Endothelial cell of umbilical vein (primary cell): ENCODE measurements around the gene BICRA. TPM values are rescaled to one million over a fixed set of nuclear protein-coding genes. Genes with fewer than 3 reads are reported as not detected.
"Not testable (repeated sequence)": the region's sequence is repeated elsewhere in the genome, so short reads cannot be mapped to it uniquely, and the experiment has no call there.

Experiments used
- BruUV-seq: library from RNA; stranded (reverse); fragments of 400-500 nt; replicated peaks from 2 replicates; lab custom pipeline; 2021; lab: Mats Ljungman, UMichigan
- CTCF ChIA-PET: fragments of 300-600, 350-600 bp; sonication (Branson Sonifier 250); formaldehyde crosslinking; loops from one replicate; lab custom pipeline; 2021; ENCODE audit warnings: antibody characterized with exemption, inconsistent platforms; lab: Charles Lee
- POLR2A ChIA-PET: fragments of 300-600, 350-600 bp; sonication (Branson Sonifier 250); formaldehyde crosslinking; loops from one replicate; lab custom pipeline; 2021; ENCODE audit warnings: antibody characterized with exemption, inconsistent platforms; lab: Charles Lee
- DNase-seq: peaks from one replicate; pipeline ENCODE4 v3.0.0-alpha.2; 2011; ENCODE audit warnings: low read depth, low spot score
- FAIRE-seq: peaks from 2 replicates; lab custom pipeline; 2011; peaks lifted over from hg19 to GRCh38; lab: Jason Lieb, UNC
- H2AFZ ChIP-seq: 2 replicates; pipeline ENCODE4 v1.6.0; 2012; ENCODE audit warnings: low read depth, low read length, control low read depth, inconsistent platforms
- H3K27ac ChIP-seq: 2 replicates; pipeline ENCODE4 v1.5.1; 2011; ENCODE audit warnings: low read depth, mild to moderate bottlenecking, control low read depth, low read length, moderate library complexity; ENCODE audit not compliant: insufficient read depth
- H3K27me3 ChIP-seq, 2 experiments: 2 replicates each; pipeline versions ENCODE4 v1.6.0 to v1.6.1; 2011; ENCODE audit warnings: low read length in 2 of 2, mixed read lengths in 1 of 2; ENCODE audit not compliant: control insufficient read depth in 2 of 2, insufficient read depth in 2 of 2
- H3K36me3 ChIP-seq, 2 experiments: 2 replicates in 1 of 2; 3 replicates in 1 of 2; pipeline ENCODE4 v1.5.1; 2011; ENCODE audit warnings: low read length in 2 of 2, mild to moderate bottlenecking in 1 of 2, moderate library complexity in 1 of 2; ENCODE audit not compliant: control insufficient read depth in 2 of 2, insufficient read depth in 2 of 2; ENCODE audit errors: extremely low read depth in 1 of 2
- H3K4me1 ChIP-seq: 3 replicates; pipeline ENCODE4 v1.5.1; 2011; ENCODE audit warnings: mild to moderate bottlenecking, low read length; ENCODE audit not compliant: control insufficient read depth, insufficient read depth; ENCODE audit errors: extremely low read depth
- H3K4me2 ChIP-seq: 2 replicates; pipeline ENCODE4 v1.6.1; 2011; ENCODE audit warnings: low read length, control low read depth, mixed read lengths; ENCODE audit not compliant: insufficient read depth
- H3K4me3 ChIP-seq, 3 experiments: fragments of 200-600 bp in 1 of 3; sonication (generic), shearing (Covaris generic) in 1 of 3; replicated peaks in 1 of 3; 2 replicates each; pipeline ENCODE4 v1.5.1; 2011 to 2016; ENCODE audit warnings: control low read depth in 3 of 3, low read length in 3 of 3, mild to moderate bottlenecking in 2 of 3, inconsistent platforms in 1 of 3, low read depth in 1 of 3, moderate library complexity in 1 of 3; ENCODE audit not compliant: insufficient read depth in 1 of 3
- H3K79me2 ChIP-seq: 2 replicates; pipeline ENCODE4 v1.6.0; 2012; ENCODE audit warnings: low read length, inconsistent platforms; ENCODE audit not compliant: control insufficient read depth, insufficient read depth
- H3K9ac ChIP-seq: replicated peaks from 2 replicates; pipeline ENCODE3; 2011; ENCODE audit warnings: low read length, control low read depth; ENCODE audit not compliant: insufficient read depth; ENCODE audit errors: extremely low read depth
- H3K9me1 ChIP-seq: replicated peaks from 3 replicates; pipeline ENCODE4 v1.6.0; 2011; ENCODE audit warnings: mild to moderate bottlenecking, low read length; ENCODE audit not compliant: control insufficient read depth, insufficient read depth; ENCODE audit errors: extremely low read depth
- H3K9me3 ChIP-seq: replicated peaks from 2 replicates; pipeline ENCODE4 v1.5.1; 2012; ENCODE audit warnings: low read length, inconsistent platforms; ENCODE audit not compliant: control insufficient read depth, insufficient read depth
- H4K20me1 ChIP-seq: replicated peaks from 2 replicates; pipeline ENCODE3; 2011; ENCODE audit warnings: mild to moderate bottlenecking, low read length; ENCODE audit not compliant: control insufficient read depth, insufficient read depth; ENCODE audit errors: extremely low read depth
- EZH2 ChIP-seq: IDR thresholded peaks from 2 replicates; pipeline ENCODE4 v1.6.1; 2012; ENCODE audit warnings: borderline replicate concordance, low read depth, mild to moderate bottlenecking, moderate library complexity, low read length, inconsistent platforms; ENCODE audit not compliant: severe bottlenecking
- FOS ChIP-seq: IDR thresholded peaks from 2 replicates; pipeline ENCODE4 v1.6.1; 2011; ENCODE audit warnings: mild to moderate bottlenecking, low read length, moderate library complexity, borderline replicate concordance; ENCODE audit not compliant: insufficient read depth
- GATA2 ChIP-seq: IDR thresholded peaks from 2 replicates; pipeline ENCODE4 v1.7.0; 2011; ENCODE audit warnings: low read depth, mild to moderate bottlenecking, moderate library complexity, mixed read lengths, low read length; ENCODE audit not compliant: insufficient read length, insufficient read depth
- JUN ChIP-seq: IDR thresholded peaks from 2 replicates; pipeline ENCODE4 v1.6.1; 2011; ENCODE audit warnings: borderline replicate concordance, low read depth; ENCODE audit not compliant: insufficient read length, insufficient read depth
- MAX ChIP-seq: IDR thresholded peaks from 2 replicates; pipeline ENCODE4 v1.6.1; 2011; ENCODE audit not compliant: insufficient read depth, insufficient read length
- MYC ChIP-seq: IDR thresholded peaks from one replicate; pipeline ENCODE4 v1.6.1; 2011; ENCODE audit warnings: mild to moderate bottlenecking, low read depth, low read length
- POLR2A ChIP-seq: IDR thresholded peaks from 2 replicates; pipeline ENCODE4 v1.6.1; 2012; ENCODE audit warnings: low read depth, mild to moderate bottlenecking, control low read depth, low read length
- POLR2AphosphoS5 ChIP-seq: IDR thresholded peaks from 2 replicates; pipeline ENCODE4 v1.6.1; 2012; ENCODE audit warnings: low read depth, mild to moderate bottlenecking, control low read depth, low read length, moderate library complexity; ENCODE audit not compliant: insufficient read depth
- dilution Hi-C: fragments of 300-500 bp; cut with MboI; formaldehyde crosslinking; loops from one replicate; pipeline ENCODE4 v1.15.0; 2019; ENCODE audit warnings: low sequenced_read_pairs; ENCODE audit not compliant: extremely low pct_ligation_motif_present
- intact Hi-C: fragments of 100-400 bp; cut with micrococcal nuclease; formaldehyde crosslinking; loops from one replicate; pipeline ENCODE4 v1.10.0; 2022
- polyA plus RNA-seq, 4 experiments: library from polyadenylated mRNA; depleted of rRNA in 3 of 4; stranded (reverse) in 3 of 4; unstranded in 1 of 4; fragments of >200 nt; gene quantifications; 2 replicates each; pipeline versions ENCODE4 v1.2.1 to v1.2.3, GENCODE V29; 2011 to 2012; ENCODE audit warnings: missing spikeins in 1 of 4
- total RNA-seq: library from RNA; stranded (reverse); gene quantifications from 2 replicates; pipeline ENCODE4 v1.2.3, GENCODE V29; 2021
- TF ChIP-seq, protein P1 (sequence below), 2 donors: IDR thresholded peaks; 1 replicate in 1 of 2; 2 replicates in 1 of 2; pipeline ENCODE4 v1.5.1; 2011; ENCODE audit warnings: low read length in 2 of 2, mild to moderate bottlenecking in 2 of 2, moderate library complexity in 2 of 2, control low read depth in 1 of 2, inconsistent platforms in 1 of 2, low read depth in 1 of 2; ENCODE audit not compliant: insufficient read depth in 1 of 2; ENCODE audit errors: extremely low read depth in 1 of 2

The BICRA gene
- total and polyA plus RNA-seq, 2 donors (not counting 3 experiments of a cell fraction or from before 2014, with no cell fraction given): 3.8 to 20.5 TPM

DNA sequence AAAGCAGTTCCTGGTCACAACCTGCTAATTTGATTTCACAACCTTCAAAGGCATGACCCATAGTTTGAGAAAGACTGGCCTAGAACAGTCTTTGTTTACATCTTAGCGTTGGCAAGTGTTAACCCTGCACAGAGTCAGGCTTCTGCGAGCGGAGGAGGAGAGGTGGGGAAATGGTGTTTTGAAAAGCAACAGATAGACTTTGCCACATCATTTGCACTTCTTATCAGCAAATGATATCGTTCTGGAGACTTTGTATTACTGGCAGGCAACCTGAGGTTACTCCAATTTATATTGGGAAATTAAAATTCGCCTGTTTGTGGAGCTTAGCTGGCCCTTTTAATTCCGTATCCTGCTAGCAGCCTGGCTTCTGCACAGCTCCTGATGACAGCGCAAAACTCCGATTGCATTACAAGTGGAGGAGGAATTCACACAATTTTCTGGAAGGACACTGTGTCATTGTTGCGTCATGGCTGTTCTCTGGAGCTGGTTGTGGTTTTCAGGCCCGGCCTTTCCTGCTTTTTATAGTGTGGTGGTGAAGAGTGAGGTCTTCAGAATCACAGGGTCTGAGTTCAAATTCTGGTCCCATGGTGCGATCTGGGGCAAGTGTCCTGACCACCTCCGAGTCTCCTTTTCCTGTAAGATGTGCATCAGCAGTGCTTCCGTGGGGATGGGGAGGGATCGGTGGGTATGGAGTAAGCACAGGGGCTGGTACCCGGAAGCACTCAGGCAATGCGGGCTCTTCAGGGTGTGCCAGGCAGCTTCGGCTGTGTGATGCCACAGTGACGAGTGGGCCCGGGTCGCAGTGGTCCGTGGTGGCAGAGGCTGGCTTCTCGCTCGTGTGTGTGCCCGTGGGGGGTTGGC, 55.2 kb downstream of the BICRA start:
- CTCF ChIA-PET: no interaction called here
- no peak overlapping the region for H3K4me3 ChIP-seq

DNA sequence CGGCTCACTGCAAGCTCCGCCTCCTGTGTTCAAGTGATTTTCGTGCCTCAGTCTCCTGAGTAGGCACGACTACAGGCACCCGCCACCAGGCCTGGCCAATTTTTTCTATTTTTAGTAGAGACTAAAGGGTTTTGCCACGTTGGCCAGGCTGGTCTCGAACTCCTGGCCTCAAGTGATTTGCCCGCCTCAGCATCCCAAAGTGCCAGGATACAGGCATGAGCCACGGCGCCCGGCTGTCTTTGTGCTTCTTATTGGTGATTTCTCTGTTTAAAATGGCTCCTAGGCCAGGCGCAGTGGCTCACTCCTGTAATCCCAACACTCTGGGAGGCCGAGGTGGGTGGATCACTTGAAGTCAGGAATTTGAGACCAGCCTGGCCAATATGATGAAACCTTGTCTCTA, 59.6 kb downstream of the BICRA start:
- H3K4me2 ChIP-seq, H3K9ac ChIP-seq, H2AFZ ChIP-seq, H3K9me1 ChIP-seq, DNase-seq, H3K4me3 ChIP-seq, H3K27me3 ChIP-seq, BruUV-seq, H4K20me1 ChIP-seq, intact Hi-C loops, H3K9me3 ChIP-seq, dilution Hi-C loops, H3K27ac ChIP-seq, POLR2A ChIA-PET, H3K4me1 ChIP-seq, FAIRE-seq: not testable (repeated sequence)
- Histone ChIP-seq H3K79me2 (peaks cover 29% of the 10 kb centered on the region), H3K36me3 (peaks cover 0 to 12% of the 10 kb centered on the region in 2 experiments)
- CTCF ChIA-PET: interaction anchor here (0.6 to 1.7 kb wide), 3 partner anchors 10 to 153 kb away, joined by 3 to 5 read pairs (median 3); partner anchors contain the start of gene NAPA

More for the DNA sequence above, 55.2 kb downstream of the BICRA start:
- no peaks in the 10 kb centered on the region for H3K9me1 ChIP-seq
- no TSS peak for BruUV-seq
- no peaks in the 10 kb centered on the region for H3K9me3 ChIP-seq
- no peaks in the 10 kb centered on the region for H3K4me1 ChIP-seq
- H3K27me3 ChIP-seq: no peaks in the 10 kb centered on the region
- DNase-seq: no peak
- H4K20me1 ChIP-seq: no peaks in the 10 kb centered on the region
- TF ChIP-seq MYC: no peak
- no peak for TF ChIP-seq POLR2AphosphoS5
- no peak for TF ChIP-seq MAX
- TF ChIP-seq FOS: no peak
- TF ChIP-seq EZH2: no peak
- TF ChIP-seq POLR2A: no peak
- no peak for TF ChIP-seq JUN
- TF ChIP-seq GATA2: no peak
- TF ChIP-seq, protein P1, sequence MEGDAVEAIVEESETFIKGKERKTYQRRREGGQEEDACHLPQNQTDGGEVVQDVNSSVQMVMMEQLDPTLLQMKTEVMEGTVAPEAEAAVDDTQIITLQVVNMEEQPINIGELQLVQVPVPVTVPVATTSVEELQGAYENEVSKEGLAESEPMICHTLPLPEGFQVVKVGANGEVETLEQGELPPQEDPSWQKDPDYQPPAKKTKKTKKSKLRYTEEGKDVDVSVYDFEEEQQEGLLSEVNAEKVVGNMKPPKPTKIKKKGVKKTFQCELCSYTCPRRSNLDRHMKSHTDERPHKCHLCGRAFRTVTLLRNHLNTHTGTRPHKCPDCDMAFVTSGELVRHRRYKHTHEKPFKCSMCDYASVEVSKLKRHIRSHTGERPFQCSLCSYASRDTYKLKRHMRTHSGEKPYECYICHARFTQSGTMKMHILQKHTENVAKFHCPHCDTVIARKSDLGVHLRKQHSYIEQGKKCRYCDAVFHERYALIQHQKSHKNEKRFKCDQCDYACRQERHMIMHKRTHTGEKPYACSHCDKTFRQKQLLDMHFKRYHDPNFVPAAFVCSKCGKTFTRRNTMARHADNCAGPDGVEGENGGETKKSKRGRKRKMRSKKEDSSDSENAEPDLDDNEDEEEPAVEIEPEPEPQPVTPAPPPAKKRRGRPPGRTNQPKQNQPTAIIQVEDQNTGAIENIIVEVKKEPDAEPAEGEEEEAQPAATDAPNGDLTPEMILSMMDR (IDR thresholded peaks at IDR 0.05; ENCODE audit: extremely low read depth in 1 of 2, insufficient read depth in 1 of 2, low read depth in 1 of 2, low read length in 2 of 2): no peak
- H3K36me3 ChIP-seq: no peaks in the 10 kb centered on the region
- H3K9ac ChIP-seq: no peak overlapping the region
- intact Hi-C loops: no loop called here
- no peak overlapping the region for H2AFZ ChIP-seq
- FAIRE-seq: no peak
- no peak overlapping the region for H3K27ac ChIP-seq
- H3K79me2 ChIP-seq: peaks cover 39% of the 10 kb centered on the region
- POLR2A ChIA-PET: no interaction called here
- dilution Hi-C loops: no loop called here
- no peak overlapping the region for H3K4me2 ChIP-seq
